Gastroesophageal sphincter (tissue), 3 donors: ENCODE data around the gene PARD3B.

ENCODE experiments used
- CTCF ChIP-seq, 4 experiments: fragments of 200-600 bp in 2 of 4; fragments of 450-650 bp in 2 of 4; sonication (generic) in 1 of 4; IDR thresholded peaks; one replicate each; pipeline ENCODE4 v1.5.1; 2017 to 2019; ENCODE audit warnings: antibody characterized with exemption in 4 of 4, mild to moderate bottlenecking in 2 of 4, moderate library complexity in 2 of 4
- EP300 ChIP-seq: sonication (generic); formaldehyde crosslinking; IDR thresholded peaks from one replicate; pipeline ENCODE4 v1.6.1; 2017; ENCODE audit warnings: antibody characterized with exemption, mild to moderate bottlenecking
- POLR2A ChIP-seq, 2 donors: fragments of 450-650 bp; IDR thresholded peaks; one replicate each; pipeline ENCODE4 v1.6.1; 2017; ENCODE audit warnings: antibody characterized with exemption in 2 of 2, mild to moderate bottlenecking in 2 of 2, moderate library complexity in 1 of 2
- POLR2AphosphoS5 ChIP-seq: sonication (generic); formaldehyde crosslinking; IDR thresholded peaks from one replicate; pipeline ENCODE4 v1.6.1; 2017; ENCODE audit warnings: antibody characterized with exemption

- TF ChIP-seq CTCF (IDR thresholded peaks at IDR 0.05), result no peak
- no peak for TF ChIP-seq POLR2A (IDR thresholded peaks at IDR 0.05)
- TF ChIP-seq EP300, result no peak
- no peak for TF ChIP-seq POLR2AphosphoS5
These were observed 1117.1 kb downstream of the PARD3B start for GRCh38 chr2:205662206-205662965.
